Cortex of kidney (tissue), 1 donor: ENCODE data around the gene B4GALNT2.

ENCODE experiments used
- DNase-seq: peaks from one replicate; lab custom pipeline; 2025; lab: John Stamatoyannopoulos, UW

The B4GALNT2 gene

DNA sequence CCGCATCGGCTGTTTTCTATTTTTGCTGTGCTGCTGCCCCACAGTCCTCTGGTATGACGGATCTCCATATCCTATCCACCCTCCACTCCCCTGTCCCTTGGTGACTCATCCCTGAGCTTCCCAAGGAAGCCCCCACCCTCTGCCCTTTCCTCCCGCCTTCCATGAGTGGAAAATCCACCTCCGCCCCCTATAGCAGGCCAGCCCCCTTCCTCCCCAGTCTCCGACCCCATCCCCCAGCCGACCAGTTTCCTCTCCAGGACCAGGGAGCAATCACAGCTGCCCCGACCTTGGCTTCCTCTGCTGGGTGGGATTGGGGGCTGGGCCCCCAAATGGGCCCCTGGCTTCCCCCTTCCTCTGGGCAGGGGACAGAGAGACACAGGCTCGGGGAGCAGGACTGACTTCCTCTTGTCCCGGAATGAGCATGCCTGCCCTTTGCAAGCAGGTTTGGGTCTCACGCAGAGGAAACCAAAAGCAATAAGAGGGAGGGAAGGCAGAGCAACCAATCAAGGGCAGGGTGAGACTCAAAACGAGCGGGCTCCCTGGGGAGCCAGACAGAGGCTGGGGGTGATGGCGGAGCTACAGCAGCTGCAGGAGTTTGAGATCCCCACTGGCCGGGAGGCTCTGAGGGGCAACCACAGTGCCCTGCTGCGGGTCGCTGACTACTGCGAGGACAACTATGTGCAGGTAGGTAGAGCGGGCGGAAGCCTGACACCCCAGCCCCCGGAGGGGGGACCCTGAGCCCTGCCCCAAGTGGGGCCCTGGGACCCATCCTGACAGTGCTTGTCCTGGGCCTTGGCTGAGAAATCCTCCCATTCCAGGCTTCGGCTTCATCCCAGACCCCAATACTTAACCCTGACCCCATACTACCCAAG is 77.8 kb downstream of the B4GALNT2 start, which contains the start of the genes ABI3 and GNGT2:
TSS of gene ABI3 (plus strand) at position 550 of the 872 bp plus-strand sequence. CDS start at position 568, 18 bp downstream.
TSS of gene GNGT2 (minus strand) at position 417 of the 872 bp plus-strand sequence. CDS start 3,152 bp downstream, outside the sequence.
- DNase-seq = no peak

DNA sequence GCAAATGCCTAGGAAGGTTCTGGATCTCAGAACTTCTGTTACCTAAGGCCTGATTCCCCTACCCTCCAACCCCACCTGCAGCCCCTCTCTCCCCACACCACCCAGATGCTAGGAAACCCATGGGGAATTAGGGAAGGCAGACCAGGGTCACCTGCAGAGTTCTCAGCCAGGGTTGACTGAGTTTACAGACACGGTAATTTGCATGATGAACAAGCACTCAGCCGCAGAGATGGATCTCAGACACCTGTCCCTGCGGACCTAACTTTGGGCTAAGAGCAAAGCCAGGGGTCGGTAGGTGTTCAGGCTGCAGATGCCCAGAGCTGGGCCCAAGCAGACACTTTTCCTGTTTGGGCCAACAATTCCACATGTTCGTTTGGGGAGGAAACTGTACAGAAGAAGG is 80.8 kb downstream of the B4GALNT2 start:
- no peak for DNase-seq

DNA sequence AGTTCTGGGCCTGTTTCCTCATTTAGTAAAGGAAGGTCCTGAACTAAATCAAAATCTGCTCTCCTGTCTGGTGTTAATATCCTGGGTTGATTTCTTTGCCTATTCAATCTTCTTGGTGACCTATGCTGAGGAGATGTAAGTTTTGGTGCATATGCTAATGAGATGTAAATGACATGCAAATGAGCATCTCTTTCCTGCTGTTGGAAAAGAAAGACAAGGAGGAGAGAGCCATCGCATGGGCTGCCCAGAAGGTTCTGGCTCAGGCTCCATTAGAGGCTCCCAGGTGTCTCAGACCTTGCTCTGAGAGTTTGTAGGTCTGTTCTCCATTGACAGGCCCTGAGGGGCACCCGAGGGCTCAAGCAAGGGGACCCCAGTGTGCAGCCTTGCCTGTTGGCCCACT is 81.3 kb downstream of the B4GALNT2 start:
- DNase-seq = no peak

DNA sequence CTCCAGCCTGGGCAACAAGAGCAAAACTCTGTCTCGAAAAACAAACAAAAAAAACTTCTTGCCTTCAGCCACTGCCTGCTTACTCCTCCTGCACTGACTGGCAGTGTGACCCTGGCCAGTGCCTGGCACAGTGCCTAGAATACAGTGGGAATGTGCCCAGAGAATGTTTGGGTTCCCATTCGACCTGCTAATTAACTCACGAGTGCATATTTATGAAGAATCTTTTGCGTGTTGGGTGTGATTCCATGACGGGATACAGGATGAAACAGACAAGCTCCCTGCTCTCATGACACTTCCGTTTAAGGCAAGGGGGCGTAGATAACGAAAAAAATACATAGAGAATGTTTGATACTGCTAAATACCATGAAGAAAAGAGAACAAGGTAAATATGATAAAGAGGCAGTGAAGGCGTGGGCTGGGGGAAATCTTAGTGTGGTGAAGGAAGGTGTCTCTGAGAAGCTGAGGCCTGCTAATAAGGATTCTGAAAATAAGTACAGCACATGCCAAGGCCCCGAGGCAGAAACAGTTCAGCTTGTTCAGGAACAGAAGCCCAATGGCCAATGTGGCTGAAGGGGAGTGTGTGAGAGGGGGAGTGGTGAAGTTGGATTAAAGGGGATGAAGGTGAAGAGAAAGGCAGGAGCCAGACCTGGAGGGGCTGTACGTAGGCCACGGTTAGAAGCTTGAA is 82.2 kb downstream of the B4GALNT2 start:
- DNase-seq = no peak

DNA sequence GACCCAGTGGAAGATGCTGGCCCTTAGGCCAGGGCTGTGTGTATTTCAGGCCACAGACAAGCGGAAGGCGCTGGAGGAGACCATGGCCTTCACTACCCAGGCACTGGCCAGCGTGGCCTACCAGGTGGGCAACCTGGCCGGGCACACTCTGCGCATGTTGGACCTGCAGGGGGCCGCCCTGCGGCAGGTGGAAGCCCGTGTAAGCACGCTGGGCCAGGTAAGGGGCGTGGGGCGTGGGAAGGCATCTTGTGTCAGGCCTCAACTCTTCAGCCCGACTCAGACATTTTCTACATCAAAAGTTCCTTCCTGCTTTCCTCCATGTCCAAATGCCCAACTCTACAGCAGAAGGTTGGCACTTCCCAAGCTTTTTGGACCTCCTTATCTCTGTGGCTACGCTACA is 83.9 kb downstream of the B4GALNT2 start:
- DNase-seq = no peak

DNA sequence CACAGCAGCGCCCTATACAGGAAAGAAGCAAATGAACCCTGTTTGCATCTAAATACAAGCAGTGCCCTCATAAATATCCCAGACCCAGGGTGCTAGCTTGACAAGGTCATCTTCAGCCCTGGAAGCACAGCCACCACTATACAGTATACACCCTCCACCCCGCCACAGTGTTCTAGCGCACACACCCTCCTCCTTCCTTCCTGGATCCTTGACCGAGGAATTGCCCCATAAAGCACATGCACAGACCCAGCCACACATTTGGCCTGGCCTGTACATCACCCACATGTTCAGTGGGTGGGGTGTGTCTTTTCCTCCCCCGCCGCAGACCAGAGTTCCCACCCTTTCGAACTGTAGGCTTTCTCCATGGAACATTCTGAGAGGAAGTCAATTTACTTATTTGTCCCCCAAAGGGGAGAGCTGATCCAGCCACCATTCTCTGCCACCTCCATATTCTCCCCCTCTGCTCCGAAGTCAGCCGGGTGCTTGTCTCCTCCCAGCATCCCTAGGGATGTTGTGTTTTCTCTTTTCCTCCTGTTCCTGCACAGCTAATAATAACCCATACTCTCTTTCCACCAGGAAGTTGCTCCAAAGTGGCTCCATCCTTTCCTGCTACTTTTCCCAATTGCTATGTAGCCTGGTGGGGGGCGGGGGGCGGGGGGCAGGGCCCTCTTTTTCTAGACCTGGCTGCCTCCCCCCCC is 84.5 kb downstream of the B4GALNT2 start:
- DNase-seq = no peak

DNA sequence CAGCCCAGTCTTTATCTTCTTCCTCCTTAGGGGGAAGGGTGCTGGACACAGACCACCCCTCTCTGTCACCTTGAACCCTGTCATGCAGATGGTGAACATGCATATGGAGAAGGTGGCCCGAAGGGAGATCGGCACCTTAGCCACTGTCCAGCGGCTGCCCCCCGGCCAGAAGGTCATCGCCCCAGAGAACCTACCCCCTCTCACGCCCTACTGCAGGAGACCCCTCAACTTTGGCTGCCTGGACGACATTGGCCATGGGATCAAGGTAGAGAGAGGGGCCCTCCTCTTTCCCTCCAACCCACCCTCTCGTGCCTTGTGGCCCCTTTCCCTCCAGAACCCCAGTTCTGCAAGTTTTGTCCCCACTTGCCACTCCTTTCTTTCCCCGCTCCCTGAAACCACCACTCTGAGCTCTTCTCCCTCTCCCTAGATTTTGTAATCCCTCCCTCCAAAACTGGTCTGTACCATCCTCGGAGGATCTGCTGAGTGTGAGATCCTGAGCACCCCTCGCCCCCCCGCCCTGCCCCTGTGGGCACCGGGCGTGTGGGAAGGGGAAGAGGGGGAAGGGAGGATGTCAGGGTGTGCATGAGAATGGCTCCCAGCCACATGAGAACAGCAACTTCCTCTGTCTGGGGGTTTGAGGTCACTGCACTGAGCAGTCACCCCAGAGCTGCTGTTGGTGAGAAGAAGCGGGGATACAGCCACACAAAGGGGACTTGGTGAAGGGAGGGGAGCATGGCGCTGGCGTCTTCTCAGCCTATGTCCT is 85.3 kb downstream of the B4GALNT2 start:
- no peak for DNase-seq

DNA sequence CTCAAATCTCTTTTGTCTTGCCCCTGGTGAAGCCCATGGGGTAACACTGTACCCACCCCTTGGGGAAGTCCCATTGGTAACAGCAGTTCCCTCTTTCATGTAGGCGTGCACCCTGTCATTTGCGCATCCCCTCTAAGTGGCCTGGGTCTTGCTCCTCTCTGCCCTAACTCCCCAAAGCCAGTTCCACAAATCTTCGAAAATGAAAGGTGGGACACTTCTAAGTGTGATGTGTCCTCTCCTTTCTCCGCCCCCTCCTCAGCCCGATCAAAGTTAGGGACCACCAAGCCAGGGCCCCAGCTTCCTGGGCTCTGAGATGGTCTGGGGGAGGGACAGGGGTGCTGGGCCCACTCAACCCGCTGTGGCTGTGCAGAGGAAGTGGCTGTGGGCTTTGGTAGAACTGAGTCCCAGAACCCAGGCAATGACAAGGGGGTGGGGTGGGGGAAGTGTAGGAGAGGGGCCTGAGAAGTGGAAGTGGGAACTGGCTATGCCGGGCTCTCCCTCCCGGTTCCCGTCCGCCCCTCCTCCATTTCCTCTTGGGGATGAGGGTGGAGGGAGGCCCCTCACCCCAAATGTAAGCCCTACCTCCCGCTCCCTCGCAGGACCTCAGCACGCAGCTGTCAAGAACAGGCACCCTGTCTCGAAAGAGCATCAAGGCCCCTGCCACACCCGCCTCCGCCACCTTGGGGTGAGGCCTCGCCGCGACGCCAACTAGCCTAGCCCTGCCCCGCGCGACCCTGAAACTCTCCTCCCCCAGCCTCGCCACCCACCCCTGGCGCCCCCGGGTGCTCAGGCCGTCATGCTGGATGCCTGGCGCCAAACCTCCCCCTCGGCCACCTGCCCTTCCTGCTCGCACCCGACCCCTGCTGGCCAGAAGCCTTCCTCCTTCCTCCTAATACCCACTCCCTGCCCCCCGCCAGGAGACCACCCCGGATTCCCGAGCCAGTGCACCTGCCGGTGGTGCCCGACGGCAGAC is 86.7 kb downstream of the B4GALNT2 start:
- DNase-seq = no peak

DNA sequence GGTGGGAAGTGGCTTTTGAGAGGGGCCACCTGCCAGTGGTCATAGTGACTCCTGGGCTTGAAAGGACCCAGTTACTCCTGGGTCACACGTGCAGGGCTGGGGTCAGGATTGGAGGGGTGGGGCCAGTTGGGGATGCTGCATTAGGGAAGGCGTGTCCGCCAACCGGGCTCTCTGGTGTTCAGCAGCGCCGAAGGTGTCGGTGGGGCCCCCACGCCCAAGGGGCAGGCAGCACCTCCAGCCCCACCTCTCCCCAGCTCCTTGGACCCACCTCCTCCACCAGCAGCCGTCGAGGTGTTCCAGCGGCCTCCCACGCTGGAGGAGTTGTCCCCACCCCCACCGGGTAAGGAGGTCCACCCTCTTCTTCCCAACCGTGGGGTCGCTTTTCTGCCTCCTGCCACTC is 87.4 kb downstream of the B4GALNT2 start:
- no peak for DNase-seq

DNA sequence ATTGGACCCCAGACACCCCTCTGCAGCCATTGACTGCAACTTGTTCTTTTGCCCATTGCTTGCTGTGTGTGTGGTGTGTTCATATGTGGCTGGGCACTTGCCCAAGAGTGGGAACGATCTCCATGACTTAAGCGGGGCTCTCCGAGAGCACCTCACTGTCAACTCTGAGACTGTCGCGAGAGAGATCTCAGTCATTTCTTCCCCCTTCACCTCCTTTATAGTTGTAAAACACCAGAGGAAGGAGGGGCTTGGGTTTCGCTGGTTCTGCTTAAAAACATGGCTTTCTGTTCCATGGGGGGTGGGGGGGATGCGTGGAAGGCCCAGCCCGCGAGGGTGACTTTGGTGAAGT is 90.6 kb downstream of the B4GALNT2 start:
- DNase-seq = no peak

DNA sequence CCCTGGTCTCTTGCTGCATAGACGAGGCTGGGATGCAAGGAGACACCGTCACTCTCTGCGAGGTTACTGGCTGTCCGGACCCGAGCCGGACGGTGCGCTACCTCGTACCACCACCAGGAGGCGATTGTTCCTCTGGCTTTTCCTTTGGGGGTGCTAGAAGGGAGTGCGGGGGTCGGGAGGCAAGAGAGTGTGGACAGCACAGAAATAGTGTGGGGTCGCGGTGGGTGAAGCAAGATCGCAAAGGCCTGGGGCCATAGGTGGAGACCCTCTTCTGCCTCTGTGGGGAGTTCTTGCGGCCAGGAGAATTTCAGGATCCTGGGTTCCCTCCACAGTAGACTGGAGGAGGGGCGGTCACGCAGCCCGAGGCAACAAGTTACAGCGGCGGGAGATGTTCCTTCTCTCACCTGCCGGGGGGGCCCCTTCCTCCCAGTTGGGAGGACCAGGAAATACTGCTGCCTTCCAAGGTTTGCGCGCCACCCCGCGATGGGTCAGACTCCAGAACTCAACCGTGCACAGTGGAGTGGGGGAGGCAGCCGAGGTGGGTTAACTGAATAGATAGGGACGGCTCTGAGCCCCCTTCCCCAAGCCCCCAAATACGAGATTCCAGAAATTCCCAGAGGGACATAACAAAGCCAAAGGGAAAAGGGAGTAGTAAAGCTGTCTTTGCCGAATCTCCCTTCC is 91.1 kb downstream of the B4GALNT2 start:
- DNase-seq = no peak

DNA sequence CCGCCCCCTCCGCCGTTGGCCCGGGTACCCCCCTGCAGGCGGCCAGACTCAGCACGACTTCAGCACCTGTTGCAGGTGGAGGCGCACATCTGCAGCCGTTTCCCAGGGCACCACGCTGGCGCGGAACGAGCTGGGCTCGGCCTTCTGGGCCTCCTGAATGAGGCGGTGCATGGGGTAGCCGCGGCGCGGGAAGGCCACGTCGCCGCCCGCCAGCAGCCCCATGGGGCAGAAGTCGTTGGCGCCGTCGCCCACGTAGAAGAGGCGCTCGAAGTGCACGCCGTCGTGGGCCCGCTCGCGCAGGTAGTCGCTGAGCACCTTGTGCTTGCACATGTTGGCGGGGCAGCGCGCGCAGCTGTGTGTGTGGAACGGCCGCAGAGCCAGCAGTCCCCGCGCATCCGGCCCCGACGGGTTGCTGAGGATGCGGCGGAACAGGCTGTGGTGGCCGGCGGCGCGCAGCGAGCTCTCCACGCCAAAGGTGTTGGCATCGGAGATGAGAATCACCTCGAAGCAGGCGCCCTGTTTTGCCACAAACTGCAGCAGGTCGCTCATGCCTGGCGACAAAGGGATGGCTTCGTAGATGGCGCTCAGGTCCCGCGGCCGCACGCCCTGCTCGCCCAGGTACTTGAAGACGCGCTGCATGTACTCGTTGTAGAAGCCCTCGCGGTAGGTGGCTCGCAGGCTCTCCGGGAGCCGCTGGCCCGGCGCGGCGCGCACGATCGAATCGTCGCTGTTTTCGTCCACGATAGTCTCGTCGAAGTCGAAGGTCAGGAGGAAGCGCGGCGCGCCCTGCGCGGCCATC is 91.8 kb downstream of the B4GALNT2 start:
- no peak for DNase-seq

DNA sequence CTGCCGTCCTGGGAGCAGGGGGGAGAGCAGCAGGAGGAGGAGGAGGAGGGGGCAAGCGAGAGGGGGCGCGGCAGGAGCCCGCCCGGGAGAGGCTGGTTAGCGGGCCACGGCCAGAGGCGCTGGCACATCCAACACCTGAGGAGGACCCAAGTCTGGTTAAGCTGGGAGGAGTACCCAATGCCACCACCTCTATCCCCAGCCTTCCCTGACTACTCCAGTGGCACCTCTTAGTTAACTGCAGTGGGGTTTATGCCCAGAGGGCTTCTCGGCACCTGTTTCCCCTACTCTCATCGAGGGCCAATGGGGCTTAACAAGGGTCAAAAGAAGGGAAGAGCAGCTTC is 92.4 kb downstream of the B4GALNT2 start:
- no peak for DNase-seq

DNA sequence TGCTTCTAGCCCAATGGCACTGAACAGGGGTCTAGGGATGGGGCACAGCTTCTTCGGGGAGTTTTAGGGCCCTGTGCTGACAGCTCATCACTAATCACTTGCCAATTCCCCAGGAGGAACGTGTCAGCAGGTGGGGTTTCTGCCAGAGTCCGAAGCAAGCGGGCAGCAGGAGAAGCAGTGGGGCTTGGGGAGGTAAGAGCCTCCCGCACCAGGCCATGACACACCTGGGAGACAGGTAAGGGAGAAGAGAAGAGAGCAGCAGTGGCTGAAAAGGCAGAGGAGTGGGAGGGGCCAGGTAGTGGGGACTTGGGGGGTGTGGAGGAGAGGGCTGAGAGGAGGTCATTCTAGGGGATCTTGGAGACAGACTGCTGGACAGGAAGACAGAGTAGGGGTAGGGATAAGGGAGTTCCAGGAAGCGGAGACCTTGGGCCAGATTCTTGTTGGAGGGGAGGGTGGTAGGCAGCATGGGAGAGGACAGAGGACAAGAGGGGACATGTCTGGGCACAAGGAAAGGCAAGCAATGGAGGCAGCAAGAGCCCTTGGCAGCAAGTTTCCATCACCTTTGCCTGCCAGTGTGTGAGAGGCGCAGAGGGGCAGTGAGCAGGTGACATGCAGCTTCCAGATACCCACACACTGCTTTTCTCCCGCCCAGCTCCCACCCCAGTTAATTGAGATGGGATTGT is 93.1 kb downstream of the B4GALNT2 start:
- DNase-seq = no peak
